GM19395 (cell line): ENCODE measurements around the gene HOXA3.
A peak's percentile ranks its signal among the peaks of the same experiment; 100 is the strongest.

ENCODE experiments used
- ATAC-seq: cut with Tn5 transposase; IDR thresholded peaks from one replicate; pipeline ENCODE4 v1.9.1; 2021; ENCODE audit warnings: mild to moderate bottlenecking, moderate library complexity; ENCODE audit not compliant: unreplicated experiment

The HOXA3 gene

DNA sequence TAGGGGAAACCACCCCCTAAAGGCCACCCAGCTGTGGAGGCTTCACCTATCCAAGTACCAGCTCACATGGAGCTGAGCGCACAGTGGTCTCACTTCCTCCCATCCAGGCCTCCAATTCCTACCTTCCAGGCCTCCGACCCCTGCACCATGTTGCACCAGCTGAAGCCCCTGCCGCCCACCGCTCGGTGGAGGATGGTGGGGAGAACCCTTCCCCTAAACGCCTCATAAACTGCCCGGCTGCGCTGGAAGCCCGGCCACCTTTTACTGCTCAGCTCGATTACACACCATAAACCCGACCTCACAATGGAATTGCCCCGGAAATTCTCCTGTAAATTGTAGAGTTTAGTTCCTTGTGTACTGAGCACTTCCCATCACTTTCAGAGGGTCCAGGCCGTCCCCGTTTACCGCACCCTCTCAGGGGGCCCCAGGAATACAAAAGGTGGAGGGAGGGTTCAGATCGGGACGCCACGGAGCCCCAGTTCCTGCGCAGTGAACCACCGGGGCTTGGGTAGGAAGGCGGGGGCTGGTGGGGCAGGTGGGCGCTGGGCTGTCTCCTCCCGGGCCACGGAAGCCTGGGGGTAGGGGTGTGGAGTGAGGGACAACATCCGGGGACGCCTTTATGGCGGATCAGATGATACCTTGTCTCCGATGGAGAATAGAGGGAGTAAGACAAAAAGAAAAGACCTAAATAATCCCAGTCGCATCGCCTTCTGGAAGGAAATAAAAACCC is 5.5 kb upstream of the HOXA3 start:
- no peak for ATAC-seq

DNA sequence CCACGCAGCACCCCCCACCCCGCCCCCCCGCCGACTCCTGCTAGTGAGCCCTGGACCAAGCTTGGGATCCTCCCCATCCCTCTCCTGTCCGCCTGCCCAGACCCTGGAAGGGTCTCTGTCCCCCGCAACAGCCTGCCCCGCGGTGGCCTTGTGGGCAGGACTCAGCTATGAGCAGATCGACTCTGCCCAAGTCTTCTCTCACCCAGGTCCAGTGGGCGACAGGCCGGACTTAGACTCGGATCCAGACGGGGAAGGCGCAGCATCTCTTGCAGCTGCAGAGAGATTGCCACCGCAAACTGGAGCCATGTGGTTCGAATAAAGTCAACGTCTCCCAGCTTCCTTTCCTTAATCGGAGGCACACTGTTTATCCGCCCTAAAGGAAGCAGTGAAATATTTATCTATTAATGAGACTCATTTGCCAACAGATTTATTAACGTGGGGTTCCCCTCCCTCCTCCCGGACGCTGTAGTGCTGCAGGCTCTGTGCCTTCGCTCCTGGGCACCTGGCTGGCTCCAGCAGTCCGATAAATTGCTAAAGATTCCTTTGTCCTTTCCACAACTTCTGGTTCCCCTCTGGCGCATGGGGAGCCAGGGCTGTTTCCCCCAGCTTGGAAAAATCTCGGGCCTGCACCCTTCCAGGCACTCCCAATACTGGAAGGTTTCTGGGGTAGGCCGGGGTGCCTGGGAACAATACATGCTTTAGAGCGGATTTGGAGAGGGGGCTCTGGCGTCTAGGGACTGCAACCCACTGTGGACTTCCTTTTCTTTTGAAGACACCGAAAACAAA is 4.7 kb upstream of the HOXA3 start:
- ATAC-seq, result no peak

DNA sequence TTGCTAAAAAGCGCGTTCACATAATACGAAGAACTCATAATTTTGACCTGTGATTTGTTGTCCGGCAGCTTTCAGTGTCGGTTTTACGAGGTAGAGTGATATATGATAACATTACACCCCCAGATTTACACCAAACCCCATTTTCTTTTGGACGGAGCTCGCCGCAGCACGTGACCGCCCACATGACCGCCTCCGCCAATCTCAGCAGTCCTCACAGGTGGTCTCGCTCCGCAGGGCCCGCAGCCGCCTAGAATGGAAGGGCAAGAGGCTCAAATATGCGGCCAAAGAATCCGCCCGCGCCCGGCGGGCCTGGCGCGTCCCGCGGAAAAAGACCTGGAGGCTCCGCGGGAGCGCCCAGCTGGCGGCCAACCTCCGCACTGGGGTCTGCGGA is 4.1 kb upstream of the HOXA3 start, which contains the start of gene HOXA7:
TSS of gene HOXA7 (minus strand) at position 168 of the 391 bp plus-strand sequence. CDS start at position 38, 130 bp downstream.
- ATAC-seq, result no peak

DNA sequence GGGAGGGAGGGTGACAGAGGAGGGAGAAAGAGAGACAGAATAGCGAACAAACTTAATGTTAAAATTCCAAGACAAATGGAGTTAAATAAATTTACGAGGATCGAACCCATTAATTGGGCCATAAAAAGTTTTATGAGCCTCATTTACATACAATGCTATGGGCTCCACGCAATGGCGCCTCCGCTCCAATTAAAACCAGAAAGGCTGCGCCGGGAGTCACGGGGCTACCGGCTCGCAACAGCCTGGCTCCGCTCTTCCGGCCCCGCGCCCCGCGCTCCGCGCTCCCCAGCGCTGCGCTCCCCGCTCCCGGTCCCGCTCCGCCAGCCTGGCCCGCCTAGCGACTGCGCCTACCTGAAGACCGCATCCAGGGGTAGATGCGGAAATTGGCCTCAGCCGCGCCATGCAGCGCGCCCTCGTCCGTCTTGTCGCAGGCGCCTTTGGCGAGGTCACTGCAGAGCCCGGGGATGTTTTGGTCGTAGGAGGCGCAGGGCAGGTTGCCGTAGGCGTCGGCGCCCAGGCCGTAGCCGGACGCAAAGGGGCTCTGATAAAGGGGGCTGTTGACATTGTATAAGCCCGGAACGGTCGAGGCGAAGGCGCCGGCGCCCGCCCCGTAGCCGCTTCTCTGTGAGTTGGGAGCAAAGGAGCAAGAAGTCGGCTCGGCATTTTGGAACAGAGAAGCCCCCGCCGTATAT is 3.6 kb upstream of the HOXA3 start:
- ATAC-seq, result no peak

DNA sequence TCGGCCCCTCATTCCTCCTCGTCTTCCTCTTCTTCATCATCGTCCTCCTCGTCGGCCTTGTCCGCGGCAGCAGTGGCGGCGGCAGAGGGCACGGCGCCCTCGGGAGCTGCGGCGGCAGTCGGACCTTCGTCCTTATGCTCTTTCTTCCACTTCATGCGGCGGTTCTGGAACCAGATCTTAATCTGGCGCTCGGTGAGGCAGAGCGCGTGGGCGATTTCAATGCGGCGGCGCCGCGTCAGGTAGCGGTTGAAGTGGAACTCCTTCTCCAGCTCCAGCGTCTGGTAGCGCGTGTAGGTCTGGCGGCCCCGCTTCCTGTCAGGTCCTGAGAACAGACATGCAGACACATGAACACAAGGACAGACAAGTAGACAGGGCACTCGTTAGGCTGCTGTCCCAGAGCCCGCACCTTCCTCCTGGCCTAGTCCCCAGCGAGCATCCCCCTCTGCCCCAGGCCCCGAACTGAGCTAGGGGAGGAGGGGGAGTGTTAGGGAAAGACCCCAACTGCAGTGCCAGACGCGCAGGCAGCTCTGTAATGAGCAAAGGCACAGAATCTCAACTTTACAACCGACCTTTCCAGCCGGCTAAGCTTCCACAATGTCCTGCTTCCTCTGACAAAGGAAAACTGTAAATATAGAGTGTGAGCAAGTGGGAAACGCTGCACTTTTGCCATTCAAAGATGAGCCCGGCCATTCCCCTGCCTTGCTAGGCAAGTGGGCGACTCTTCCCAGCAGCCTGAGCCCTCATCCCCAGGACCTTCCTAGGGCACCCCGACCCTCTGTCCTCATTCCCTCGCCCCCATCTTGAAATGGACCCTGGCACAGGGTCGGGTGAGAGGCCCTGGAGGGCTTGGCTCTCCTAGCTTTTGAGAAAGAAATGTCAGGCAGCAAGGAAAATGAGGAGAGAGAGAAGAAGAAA is 2.8 kb upstream of the HOXA3 start:
- no peak for ATAC-seq

DNA sequence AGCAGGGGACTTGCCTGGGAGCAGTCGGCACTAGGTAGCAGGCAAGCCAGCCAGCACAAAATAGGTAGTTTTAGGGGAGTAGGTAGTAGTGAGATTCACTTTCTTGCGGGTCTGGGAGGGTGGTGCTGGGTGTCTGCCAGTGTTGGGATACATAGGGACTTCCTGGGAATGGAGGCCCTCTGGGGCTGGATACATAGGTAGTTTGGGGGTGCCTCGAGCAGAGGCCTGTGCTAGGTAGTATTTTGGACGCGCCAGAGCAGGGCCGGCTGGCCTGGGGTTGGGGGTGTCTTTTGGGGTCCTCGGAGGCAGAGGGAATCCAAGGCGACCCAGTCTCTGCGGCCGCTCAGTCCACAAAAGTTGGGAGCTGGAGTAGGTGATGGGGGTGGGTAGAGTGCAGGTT is 2.0 kb upstream of the HOXA3 start:
- ATAC-seq, result no peak

DNA sequence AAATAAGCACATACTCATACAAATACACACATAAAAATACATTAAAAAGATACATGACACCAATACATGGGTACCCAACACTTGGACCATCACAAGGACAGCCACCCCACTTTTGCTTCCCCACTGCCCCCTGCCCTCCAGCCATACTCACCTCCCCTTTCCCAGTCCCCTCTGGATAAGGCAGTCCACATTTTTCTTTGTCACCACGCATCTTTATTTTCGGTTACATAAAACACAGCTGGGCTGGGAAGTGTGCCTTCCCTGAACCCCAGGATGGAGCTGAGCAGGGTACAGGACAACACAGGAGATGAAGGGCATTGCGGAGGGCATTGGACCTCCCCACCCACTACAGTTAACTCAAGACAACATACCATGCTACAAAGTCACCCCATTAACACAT is 1.1 kb upstream of the HOXA3 start:
- ATAC-seq, result no peak

DNA sequence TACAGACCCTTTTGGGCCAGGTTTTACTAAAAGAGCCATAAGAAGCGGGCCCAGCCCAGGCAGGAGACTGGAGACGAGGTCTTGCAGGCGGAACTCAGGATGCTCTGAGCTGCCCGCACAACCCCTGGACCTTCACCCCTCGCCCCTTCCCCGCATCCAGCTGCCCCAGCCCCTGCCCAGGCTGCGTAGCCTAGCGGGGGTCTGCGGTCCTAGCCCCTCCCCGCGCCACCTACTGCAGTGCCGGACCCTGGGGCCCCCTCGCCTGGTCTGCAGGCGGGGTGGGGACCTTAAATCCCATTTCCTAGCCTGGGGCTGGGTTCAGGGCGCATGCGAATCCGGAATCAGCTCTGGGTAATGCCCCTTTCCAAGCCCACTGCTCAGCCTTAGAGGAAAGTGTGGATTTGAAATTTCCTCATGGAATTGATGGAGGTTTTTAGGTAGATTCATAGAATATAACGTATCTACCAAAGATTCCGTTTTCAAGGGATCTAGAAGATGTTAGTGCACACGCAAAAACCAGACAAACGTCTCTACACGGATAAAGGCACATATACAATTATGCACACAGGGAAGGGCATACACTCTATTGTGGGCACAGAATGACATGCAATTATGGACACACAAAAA is 546 bp upstream of the HOXA3 start:
- no peak for ATAC-seq

DNA sequence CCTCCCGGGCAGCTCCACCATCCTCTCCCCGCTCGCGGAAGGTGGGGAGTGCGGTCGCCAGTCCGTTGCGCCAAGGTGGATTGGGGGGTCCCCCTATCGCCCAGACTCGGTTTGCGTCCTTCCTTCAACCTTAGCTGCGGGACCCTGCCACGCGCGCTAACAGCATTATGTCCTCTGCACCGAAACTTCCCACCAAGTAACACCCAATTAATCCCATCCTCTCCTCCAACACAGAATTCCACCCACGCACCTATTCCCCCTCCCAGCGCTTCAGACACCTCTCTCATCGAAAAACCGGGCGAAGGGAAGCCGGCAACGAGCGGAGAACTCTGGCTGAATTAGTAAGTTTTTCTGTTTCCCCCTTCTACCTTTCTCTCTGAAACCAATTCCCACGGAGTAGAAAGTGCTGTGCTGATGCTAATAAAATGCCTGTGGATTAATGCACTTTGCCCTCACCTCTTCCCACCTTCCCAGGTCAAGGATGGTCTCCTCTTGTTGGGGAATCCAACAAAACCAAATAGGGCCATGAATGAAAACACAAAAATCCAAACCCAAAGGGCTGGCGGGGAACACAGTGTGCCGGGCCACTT is 947 bp downstream of the HOXA3 start:
- ATAC-seq, result no peak

DNA sequence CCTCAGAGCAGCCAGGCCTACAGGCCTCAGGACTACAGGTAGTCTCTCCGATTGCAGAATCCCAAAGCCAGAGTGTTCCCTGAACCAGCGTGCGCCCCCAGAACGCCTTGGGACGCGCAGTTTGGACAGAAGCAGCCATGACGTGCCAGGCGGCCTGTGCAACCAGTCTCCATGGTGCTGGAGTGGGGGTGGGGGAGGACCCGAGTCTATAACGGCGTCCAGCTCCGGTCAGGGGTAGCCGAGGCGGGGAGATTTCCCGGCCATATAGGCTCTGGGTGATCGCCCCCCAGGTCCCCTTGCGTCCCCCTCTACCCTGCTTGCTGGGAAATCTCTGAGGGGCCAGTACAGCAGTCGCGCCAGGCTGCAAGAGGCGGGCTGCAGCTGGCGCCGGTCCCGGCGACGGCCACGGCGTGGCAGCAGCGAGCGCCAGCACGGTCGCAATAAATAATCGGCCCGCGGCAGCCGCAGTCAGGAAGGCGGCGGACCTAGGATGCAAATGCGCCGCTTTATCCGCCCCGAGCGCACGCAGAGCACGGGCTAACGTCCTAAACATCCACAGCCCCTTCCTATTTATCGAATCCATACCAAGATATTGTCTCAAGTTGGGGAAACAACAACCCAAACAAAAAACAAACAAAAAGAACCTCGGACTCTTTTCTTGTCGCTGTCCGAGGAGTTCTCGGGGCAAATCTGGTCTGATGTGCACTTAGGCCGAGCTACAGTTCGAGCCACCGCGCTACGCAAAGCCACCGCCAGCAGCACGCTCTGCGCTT is 1.6 kb downstream of the HOXA3 start:
- ATAC-seq, result peak; percentile 85

DNA sequence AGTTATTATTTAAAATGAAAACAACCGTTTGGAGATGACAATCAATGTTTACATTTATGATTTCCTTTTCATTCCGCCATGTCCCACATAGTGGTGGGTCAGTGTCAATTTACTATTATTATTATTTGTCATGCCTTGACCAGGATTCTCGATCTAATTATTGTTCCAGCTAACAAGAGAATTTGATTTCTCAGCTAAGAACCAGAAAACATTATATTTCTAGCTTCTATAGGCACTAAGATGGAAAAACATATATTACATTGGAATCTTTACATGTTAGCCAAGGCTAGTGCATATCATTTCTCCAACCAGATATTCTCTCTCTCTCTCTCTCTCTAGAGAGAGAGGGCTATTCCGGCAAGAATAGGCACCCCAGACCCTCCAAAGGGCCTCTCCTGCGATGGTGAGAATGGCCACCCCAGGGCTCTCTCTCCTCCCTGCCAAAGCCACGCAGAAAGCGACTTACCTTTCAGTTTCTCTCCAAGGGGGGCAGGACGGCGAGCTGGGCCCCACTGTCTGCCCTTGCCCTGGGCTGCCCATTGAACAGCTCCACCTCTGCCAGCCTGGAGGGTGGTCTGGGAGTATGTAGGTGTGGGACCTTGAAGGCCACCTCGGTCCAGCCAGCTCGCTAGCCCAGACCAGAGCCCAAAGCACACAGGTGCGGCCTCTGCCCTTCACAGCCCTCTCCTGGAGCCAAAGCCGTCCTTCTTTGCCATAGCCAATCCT is 2.4 kb downstream of the HOXA3 start:
- ATAC-seq, result no peak

DNA sequence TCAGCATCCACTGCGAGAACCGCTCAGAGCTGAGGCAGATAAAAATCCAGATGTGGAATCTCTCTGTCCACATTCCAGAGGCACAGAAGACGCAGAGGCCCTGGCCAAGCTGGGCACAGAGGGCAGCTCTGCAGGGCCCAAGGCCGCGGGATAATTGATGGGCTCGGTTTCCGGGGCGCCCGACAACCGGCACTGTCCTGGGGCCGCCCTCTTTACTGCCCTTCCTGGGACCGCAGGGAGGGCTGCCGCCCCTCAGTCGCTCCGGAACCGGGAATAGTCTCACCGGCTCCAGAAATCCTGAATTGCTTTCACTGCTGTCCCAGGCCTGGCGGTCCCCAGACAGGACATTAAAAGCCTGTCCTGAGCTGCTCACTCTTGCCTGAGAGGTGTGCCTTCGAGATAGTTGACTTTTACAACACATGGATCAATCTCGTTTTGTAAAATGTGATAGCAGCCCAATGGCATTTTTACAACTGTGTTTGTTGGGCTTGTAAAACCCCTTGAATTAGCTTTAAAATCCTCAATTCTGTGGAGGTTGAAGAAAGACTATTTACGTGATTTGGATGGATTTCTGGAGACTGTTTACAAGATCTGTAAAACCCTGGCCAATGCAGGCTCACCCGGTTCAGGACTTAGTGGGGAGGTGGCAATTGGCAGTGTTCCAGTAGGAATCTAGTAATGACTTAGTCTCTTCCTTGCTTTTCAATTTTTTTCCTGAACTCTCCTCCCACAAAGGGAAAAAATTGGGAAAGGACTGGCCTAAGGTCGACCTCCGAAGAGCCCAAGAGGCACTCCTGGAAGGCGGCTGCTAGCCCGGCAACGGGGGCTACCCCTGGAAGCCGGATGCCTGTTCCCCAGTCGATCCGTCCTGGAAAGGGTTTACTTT is 3.4 kb downstream of the HOXA3 start:
- no peak for ATAC-seq

DNA sequence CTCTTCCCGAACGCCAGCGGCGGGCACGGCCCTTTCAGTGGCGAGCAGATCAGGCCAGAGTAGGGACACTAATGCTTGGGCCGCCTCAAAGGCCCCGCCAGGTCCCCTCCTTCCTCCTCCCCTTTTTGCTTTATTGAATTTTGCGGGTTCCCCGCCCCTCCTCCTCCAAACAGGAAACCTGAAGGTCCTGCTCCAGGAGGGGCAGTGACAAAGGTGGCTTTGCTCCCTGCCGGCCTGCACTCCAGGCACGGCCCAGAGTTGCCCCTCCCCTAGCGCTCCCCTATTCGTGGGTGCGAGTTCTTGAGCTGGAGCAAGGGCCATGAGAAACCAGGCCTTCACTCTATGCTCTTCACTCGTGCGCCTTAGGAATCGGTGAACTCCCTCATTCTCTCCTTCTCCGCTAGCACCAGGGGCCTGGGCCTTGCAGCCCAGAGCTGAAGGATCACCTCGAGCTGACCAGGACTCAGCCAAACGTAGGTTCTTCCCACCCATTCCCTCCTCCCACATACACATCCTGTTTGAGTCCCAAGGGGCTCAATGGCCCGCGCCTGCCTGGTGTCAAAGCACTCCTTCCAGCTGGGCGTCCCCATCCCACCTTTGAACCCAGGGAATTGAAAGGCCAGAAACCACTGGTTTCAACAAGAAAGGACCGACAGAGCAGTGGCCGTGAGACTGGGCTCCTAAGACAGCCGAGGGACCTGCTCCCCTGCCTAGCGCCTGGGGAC is 4.2 kb downstream of the HOXA3 start:
- no peak for ATAC-seq

DNA sequence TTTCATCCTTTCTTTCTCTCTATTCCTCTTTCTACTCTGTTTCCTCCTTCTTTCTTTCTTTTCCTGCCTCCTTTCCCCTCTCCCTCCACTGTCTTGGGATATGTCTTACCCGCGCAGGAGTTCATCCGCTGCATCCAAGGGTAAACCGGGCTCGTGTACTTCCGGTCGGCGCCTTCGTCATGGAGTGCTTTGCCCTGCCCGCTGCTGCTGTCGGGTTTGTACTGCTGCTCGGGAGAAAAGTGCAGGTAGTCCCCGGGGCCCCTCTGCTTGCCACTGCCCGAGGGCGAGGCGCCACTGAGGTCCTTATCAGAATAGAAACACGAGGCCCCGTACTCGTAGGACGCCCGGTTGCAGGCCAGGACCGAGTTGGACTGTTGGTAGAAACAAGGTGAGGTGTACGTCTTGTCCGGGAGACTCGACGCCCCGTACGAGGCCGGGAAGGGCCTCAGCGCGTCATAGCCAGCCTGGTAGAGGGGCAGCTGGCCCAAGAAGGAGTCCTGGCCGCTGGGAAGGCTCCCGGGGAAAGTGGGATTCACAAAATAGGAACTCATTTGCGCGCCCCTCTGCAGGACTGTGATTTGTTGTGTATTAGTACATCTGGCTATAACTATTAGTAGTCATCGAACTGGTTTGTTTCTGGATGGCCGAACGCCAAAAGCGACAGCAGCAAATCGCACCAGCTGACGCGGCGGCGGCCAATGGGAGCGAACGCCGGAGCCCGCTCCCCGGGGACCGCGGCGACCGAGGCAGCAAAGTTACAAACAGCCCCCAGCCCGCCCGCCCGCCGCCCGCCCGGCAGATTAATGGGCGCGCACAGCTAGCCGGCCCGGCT is 5.0 kb downstream of the HOXA3 start, which contains the start of gene HOXA6:
TSS of gene HOXA6 (minus strand) at position 576 of the 832 bp plus-strand sequence. CDS start at position 551, 25 bp downstream.
- ATAC-seq, result no peak

DNA sequence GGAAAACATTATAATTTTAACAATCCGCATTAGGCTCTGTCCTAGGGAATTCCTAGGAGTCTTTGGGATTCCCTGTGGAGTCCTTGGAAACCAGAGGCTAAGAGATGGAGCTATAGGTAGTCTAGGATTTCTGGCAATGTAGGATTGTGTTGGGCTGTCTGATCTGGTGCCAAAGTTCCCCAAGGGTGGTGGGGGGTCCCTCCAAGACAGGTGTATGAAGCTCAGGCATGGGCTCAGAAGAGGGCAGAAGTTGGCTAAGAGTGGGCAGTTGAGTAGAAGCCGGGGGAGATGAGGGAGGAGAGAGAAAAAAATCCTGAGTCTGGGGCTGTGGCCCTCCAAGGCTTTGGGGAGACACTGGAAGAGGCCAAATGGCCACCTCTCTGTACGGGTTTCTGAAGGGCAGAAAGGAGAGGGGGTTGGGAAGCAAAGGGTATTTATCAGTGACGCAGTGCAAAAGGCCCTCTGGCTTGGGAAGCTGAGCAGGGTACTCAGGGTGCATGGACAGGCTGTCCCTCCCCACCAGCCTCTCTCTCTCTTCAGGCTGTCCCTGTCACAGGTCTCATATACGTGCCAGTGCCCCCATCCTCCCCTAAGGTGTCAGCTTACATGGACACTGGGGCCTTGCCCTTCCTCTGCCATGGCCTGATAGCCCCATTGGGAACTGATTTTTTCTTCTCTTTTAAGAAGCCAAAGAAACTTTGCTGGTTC is 5.7 kb downstream of the HOXA3 start:
- ATAC-seq, result no peak
